HT-29 (cell line): ENCODE results near the gene NOX4. TPM values are rescaled to one million over a fixed set of nuclear protein-coding genes. Genes with fewer than 3 reads are reported as not detected.
A peak's percentile ranks its signal among the peaks of the same experiment; 100 is the strongest.
"Not testable (repeated sequence)": the region's sequence is repeated elsewhere in the genome, so short reads cannot be mapped to it uniquely, and the experiment has no call there.

Experiments used
- DNase-seq: peaks from one replicate; pipeline ENCODE4 v3.0.0-alpha.2; 2015; ENCODE audit warnings: low spot score
- total RNA-seq: library from RNA; depleted of rRNA; stranded (reverse); fragments of >200 nt; shearing (Covaris generic); gene quantifications from 2 replicates; pipeline ENCODE4 v1.2.3, GENCODE V29; 2014; rRNA removed

Gene NOX4
- total RNA-seq, 1 experiment from 2014 or later: not detected

DNA sequence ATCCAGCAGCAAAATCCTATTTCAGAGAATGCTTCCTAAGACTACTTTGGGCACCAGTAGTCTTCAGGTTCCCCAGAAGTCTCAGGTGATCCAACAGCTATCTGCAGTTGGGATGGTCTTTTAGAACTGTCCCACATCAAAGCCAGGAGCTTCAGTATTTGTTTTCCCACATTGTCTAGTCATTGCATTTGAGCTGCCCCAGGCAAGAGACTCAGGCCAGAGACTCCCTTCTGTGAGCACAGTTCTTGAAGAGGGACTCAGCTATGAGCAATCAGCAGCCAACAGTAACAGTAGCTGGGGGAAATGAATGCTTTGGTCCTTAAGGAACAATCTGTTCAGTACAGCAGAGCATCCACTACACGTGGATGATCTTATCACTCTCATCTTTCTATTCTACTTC is 188.1 kb downstream of the NOX4 start:
- DNase-seq: not testable (repeated sequence)

DNA sequence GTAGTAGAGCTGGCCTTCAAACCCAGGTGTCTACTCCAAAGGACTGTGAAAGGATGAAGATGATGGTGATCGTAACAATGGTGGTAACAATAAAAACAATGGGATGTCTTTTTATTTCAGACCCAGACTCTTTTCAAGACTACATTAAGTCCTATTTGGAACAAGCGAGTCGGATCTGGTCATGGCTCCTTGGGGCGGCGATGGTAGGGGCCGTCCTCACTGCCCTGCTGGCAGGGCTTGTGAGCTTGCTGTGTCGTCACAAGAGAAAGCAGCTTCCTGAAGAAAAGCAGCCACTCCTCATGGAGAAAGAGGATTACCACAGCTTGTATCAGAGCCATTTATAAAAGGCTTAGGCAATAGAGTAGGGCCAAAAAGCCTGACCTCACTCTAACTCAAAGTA is 196.2 kb downstream of the NOX4 start:
- not testable (repeated sequence) for DNase-seq

DNA sequence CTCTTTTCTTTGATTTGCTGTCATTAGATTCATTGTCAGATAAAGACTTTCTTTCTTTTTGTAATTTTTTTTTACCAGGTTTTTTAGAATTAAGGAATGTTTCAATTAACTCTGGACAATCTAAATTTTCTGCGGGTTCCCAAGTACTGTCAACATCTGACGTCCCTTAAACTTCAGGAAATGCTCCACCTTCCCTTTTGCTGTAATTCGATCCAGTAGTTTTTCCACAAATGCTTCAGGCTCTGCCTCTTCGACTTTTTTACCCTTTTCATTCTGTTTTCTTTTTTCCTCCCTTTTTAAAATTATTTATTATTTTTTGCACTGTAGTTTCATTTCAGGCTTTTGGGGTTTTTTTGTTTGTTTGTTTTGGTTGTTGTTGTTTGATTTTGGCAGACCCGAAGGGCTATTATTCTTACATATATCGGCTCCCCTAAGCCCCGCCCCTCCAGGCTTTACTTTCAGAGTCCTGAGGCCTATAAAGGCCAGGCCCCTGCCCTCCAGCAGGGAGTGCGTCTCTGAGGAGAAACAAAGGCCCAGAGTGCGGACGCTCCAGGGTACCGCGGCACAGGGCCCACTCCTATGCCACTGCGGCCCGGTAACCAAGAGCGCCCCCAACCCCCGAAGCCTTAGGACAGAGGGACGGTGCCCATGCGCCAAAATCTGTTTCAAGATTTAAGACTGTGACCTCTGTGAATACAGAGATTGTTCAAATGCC is 197.1 kb downstream of the NOX4 start:
- no peak for DNase-seq

DNA sequence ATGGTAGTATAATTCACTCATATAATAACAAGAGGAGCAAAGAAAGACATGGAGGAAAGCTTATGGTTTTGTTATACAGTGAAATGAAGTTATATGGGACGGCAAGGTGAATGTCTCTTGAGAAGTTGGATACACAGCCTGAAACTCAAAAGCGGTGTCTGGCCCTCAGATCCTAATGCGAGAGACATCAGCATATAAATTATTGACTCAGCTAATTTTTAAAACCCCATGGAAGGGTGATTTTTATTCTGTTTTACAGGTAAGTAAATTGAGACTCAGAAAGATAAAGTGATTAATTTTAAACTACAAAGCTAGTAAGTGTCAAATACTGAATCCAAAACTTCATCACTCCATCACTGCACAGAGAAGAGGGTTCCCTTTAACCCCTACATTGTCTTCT is 203.2 kb downstream of the NOX4 start:
- not testable (repeated sequence) for DNase-seq

DNA sequence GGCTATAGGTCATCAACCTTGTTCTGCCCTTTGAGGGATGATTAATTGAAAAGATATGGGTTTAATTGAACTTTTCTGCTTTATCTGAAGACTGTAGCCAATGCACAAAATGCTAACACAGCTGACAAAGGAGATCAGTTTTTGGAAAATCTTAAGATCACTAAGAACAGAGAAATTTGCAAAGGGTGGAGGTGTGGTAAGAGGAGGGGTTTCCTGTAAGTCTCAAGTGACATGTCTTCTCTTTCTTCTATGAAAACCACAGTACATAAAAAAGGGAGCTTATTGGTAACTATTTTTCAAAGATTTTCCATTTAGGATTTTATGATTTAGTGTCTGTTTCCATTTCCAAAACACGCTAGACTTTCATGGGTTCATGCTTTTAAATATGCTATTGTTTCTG is 204.6 kb downstream of the NOX4 start:
- DNase-seq: not testable (repeated sequence)

DNA sequence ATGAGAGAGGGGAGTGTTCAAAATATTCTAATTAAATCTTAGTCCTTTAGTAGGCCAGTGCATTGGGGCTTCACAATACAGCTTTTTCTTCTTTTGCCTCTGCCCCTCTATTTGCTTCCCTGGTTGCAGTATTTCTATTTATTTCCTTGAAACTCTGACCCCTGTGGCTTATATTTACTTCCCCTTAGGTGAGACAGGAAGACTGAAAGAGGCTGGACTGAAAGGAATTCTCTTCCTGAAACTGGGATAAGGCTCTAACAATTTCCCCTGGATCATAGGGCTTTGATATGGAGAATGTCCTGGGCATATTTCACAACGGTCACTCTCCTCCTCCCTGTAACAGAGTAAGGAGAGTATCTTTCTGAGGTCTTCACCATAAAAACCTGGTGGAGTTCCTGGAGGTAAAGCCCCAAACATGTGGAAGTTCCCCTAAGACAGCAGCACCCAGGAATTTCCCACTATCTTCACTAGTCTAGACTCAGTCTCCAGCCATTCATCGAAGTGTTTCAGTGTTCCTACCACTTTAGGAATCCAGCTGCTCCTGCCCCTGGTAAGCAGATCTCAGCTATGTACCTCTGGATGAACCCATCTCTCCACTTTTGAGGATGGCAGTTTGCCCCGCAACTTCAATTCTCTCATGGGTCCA is 210.0 kb downstream of the NOX4 start:
- peak; percentile 21 for DNase-seq

DNA sequence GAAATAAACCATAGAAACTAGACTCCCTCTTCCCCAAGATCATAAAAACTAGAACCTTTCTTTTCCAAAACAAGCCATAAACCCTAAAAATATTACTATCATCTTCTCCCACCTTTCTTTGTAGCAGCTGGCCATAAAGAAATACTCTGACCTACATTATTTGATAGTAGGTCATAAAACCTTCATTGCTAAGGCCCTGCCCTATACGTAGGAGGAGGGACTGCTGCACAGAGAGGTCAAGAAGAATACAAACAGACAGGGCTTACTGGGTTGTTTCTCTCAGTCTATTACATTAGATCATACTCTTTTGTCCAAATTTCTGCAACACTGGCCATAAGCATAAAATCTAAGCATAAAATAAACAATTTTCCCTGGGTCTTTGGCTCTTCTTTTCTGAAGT is 212.0 kb downstream of the NOX4 start:
- peak; percentile 10 for DNase-seq

DNA sequence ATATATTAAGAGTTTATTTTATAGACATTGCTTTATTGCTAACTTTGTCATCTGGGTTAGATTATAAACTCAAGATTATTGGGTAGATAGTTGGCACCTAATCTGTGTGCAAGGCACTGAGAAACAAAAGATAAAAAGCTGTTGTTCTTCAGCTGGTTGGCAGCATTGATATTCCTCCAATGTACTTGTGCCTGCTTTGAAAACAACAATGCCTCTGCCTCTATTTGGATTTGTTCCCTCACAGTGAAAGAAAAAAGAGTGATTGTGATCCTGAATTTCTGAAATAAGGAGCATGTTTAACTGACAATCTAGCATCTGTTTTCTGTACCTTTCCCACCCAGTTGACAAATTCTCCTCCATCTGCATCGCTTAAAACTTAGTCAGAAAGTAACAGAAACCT is 215.2 kb downstream of the NOX4 start:
- no peak for DNase-seq

Other genes with a start within 250 kb of the NOX4 start
- not detected in 2 replicates for gene TRIM77, start 218.9 kb upstream of the NOX4 start, total RNA-seq